Renal cortex interstitium (tissue), 15 donors: ENCODE results near the gene BHLHE41. TPM values are rescaled to one million over a fixed set of nuclear protein-coding genes. Genes with fewer than 3 reads are reported as not detected.
A peak's percentile ranks its signal among the peaks of the same experiment; 100 is the strongest.

ENCODE experiments used
- DNase-seq, 11 donors: peaks; one replicate each; pipeline ENCODE4 v3.0.0-alpha.2; 2013; ENCODE audit warnings: low read depth in 9 of 11, low spot score in 4 of 11; ENCODE audit errors: extremely low read depth in 1 of 11
- long read RNA-seq, 16 experiments: transcript quantifications; one replicate each; lab custom pipeline, GENCODE V29; 2026
- polyA plus RNA-seq, 3 donors: library from polyadenylated mRNA; unstranded; fragments of 120-200 nt; gene quantifications; one replicate each; pipeline ENCODE4 v1.2.1, GENCODE V29; 2013; ENCODE audit not compliant: insufficient read length in 3 of 3

Gene BHLHE41
- 1 to 10 TPM in 2 of 3 donors, under 1 TPM in 1; 0.84 to 2.2 (median 1.4) TPM for polyA plus RNA-seq
- long read RNA-seq, donor 1, result 0 reads
- long read RNA-seq, donor 2, result 0 reads
- long read RNA-seq, donor 3, partial matches to known transcripts, result 0 of 2 reads
- long read RNA-seq, donor 3, other reads (novel, unspliced or antisense), result 0 of 2 reads
- long read RNA-seq, donor 4, partial matches to known transcripts, result 0 of 1 reads
- long read RNA-seq, donor 4, other reads (novel, unspliced or antisense), result 0 of 1 reads
- long read RNA-seq, donor 5, result 0 reads
- long read RNA-seq, donor 6, result 0 reads
- long read RNA-seq, donor 7, result 0 reads
- long read RNA-seq, donor 8, result 0 reads
- long read RNA-seq, donor 9, result 0 reads
- long read RNA-seq, donor 10, result 0 reads
- long read RNA-seq, donor 11, partial matches to known transcripts, result 0 of 1 reads
- long read RNA-seq, donor 11, other reads (novel, unspliced or antisense), result 0 of 1 reads
- long read RNA-seq, donor 12, partial matches to known transcripts, result 0 of 1 reads
- long read RNA-seq, donor 12, other reads (novel, unspliced or antisense), result 0 of 1 reads
- long read RNA-seq, donor 13, result 0 reads
- long read RNA-seq, donor 14, result 0 reads
- long read RNA-seq, donor 15, partial matches to known transcripts, result 0 of 1 reads
- long read RNA-seq, donor 15, other reads (novel, unspliced or antisense), result 0 of 1 reads
- long read RNA-seq, donor 16, partial matches to known transcripts, result 0 of 2 reads
- long read RNA-seq, donor 16, other reads (novel, unspliced or antisense), result 0 of 2 reads

- DNase-seq, result peak in 1 of 11 donors; percentile 42
Observed at GRCh38 chr12:26124446-26125399, at the start of gene BHLHE41. TSS of gene BHLHE41 (minus strand) at chr12:26125037. CDS start at chr12:26124779, 258 bp downstream.

GRCh38 chr12:26172946-26173552 lies 48.2 kb upstream of the BHLHE41 start:
- peak in 1 of 11 donors; percentile 11 for DNase-seq

- DNase-seq, result no peak
Observed at GRCh38 chr12:26172539-26172938, 47.7 kb upstream of the BHLHE41 start.

- DNase-seq, result no peak
Observed at GRCh38 chr12:26172013-26172412, 47.2 kb upstream of the BHLHE41 start.

GRCh38 chr12:26164118-26164517 lies 39.3 kb upstream of the BHLHE41 start:
- no peak for DNase-seq

- no peak for DNase-seq
Observed at GRCh38 chr12:26162905-26163304, 38.1 kb upstream of the BHLHE41 start.

GRCh38 chr12:26162174-26162573 lies 37.3 kb upstream of the BHLHE41 start:
- DNase-seq, result no peak

GRCh38 chr12:26158078-26158764 lies 33.4 kb upstream of the BHLHE41 start:
- no peak for DNase-seq

GRCh38 chr12:26157001-26157400 lies 32.2 kb upstream of the BHLHE41 start:
- DNase-seq, result no peak

- DNase-seq, result no peak
Observed at GRCh38 chr12:26156201-26156871, 31.5 kb upstream of the BHLHE41 start.

GRCh38 chr12:26153421-26154154 lies 28.8 kb upstream of the BHLHE41 start:
- DNase-seq, result no peak

GRCh38 chr12:26152507-26153102 lies 27.8 kb upstream of the BHLHE41 start:
- no peak for DNase-seq

- no peak for DNase-seq
Observed at GRCh38 chr12:26150736-26151450, 26.1 kb upstream of the BHLHE41 start.

- no peak for DNase-seq
Observed at GRCh38 chr12:26149968-26150500, 25.2 kb upstream of the BHLHE41 start.

GRCh38 chr12:26148291-26148690 lies 23.5 kb upstream of the BHLHE41 start:
- no peak for DNase-seq

- DNase-seq, result no peak
Observed at GRCh38 chr12:26143291-26143690, 18.5 kb upstream of the BHLHE41 start.
